Ramos (cell line): ENCODE measurements around the gene FANCM.
"Not testable (repeated sequence)": the region's sequence is repeated elsewhere in the genome, so short reads cannot be mapped to it uniquely, and the experiment has no call there.

Experiments
- in situ Hi-C: fragments of 300-500 bp; cut with MboI; formaldehyde crosslinking; loops from one replicate; pipeline ENCODE4 v1.14.3; 2022; ENCODE audit warnings: low sequenced_read_pairs; ENCODE audit not compliant: unreplicated experiment

The FANCM gene

DNA sequence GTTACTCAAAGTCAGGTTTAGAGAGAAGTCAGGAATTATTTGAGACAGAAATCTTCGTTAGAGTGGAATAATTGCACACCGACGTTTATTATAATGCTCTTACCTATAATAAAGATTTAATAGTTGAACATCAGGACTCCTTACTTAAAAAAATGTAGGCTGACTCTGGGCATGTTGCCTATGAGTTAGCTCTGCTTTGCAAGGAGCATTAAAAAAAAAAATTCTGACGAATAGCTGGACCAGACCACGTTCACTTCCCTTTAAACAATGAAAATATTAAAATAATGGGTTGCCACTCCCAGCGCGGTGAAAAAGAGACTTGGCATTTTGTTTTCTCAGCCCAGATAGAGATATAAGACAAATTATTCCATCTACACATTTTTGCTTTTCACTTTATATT is 574 bp upstream of the FANCM start:
- in situ Hi-C loops, result no loop called here

DNA sequence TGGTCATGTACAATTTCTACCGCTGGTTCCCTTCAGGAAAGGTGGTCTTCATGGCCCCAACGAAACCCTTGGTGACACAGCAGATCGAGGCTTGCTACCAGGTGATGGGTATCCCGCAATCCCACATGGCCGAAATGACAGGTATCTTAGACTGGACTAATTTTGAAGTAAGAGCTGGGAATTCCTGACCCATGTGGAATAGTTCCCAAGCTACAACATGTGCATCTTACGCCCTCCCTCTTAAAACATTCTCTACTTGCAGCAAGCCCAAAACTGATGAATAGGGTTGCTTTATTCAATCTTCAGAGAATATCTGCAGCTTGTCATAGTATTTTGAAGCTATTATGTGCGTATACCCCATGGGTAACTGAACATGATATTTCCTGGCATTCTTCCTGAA is 669 bp downstream of the FANCM start:
- in situ Hi-C loops, result no loop called here

DNA sequence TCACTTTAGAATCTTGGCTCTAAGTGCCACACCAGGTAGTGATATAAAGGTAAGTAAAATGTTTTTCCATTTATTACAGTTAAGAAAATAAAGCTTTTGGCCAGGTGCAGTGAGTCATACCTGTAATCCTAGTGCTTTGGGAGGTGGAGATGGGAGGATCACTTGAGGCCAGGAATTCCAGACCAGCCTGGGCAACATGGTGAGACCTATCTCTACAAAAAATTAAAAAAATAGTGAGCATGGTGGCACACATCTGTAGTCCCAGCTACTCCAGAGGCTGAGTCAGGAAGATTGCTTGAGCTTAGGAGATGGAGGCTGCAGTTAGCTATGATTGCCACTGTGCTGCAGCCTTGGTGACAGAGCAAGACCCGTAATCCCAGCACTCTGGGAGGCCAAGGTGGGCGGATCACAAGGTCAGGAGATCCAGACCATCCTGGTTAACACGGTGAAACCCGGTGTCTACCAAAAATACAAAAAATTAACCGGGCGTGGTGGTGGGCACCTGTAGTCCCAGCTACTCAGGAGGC is 5.0 kb downstream of the FANCM start:
- in situ Hi-C loops, result no loop called here

DNA sequence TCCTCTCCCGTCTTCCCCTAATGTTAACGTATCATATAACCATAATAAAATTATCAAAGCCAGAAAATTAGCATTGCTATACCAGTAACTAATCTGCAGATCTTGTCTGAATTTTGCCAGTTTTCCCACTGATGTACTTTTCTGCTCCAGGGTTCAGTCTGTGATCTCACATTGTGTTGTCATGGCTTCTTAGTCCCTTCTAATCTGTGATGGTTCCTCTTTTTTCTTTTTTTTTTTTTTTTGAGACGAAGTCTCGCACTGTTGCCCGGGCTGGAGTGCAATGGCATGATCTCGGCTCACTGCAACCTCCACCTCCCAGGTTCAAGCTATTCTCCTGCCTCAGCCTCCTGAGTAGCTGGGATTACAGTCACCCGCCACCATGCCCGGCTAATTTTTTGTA is 6.4 kb downstream of the FANCM start:
- in situ Hi-C loops, result not testable (repeated sequence)

DNA sequence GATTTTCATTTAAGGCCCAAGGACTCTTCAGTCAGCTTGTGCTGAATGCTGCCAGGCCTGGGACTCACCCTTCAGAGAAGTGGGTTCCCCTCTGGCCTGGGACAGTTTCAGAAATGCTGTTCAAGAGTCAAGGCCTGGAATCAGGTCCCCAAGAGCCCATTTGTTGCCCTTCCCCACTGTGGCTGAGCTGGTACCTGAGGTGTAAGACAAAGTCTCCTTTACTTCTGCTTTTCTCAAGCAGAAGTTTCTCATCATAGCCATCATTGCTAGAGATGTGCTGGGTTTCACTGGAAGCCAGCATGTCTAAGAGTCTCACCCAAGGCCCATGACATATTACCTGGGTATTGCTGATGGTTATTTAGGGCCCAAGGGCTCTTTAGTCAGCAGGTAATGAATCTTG is 8.9 kb downstream of the FANCM start:
- in situ Hi-C loops, result no loop called here

DNA sequence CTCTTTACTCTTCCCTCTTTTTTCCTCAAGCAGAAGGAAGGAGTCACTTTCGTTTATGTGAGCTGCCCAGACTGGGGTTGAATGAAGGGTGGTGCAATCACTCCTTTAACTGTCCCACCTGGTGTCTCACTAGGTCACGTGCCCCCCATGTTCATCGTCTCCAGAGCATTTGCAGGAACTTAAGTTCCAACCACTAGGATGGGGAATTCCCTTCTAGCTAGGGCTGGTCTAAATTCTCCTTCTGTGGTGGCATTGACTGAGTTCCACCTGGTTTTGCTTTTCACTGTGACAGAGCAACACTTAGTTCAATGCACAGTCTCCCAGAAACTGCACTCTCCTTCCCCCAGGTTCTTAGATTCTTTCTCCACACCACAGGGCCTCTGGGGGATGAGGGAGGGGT is 9.5 kb downstream of the FANCM start:
- in situ Hi-C loops, result no loop called here

DNA sequence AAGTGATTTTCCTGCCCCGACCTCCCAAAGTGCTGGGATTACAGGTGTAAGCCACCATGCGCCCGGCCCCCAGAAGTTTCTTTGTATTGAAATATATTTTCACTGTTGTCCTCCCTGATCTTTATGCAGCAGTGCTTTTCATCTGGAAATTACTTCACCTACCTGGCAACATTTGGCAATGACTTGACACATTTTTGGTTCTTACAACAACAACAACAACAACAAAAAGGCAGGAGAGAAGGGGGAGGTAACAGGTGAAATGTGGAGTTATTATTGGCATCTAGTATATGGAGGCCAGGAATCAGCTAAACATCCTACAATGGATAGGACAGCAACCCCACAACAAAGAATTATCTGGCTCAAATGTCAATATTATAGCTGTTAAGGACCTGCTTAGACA is 13.9 kb downstream of the FANCM start:
- in situ Hi-C loops, result no loop called here

DNA sequence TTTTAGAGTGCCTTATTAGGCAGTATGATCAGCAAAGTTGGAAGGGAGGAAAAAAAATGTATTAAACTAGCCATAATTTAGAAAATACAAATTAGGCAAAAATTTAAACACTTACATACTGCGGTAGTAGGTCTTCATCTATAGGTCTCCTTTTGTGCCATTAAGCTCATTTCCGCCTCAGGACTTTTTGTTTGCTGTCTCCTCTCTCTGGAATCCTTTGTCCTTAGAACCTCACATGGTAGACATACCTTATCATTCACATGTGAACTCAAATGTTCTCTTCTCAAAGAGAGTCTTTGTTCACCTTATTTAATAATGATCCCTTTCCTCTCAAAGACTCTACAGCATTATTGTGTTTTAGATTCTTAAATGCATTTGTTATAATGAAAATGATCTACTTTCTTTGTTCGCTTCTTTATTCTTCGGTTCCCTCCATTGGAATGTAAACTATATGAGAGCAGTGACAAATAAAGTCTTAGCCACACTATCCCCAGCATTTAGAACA is 14.7 kb downstream of the FANCM start:
- in situ Hi-C loops, result no loop called here

DNA sequence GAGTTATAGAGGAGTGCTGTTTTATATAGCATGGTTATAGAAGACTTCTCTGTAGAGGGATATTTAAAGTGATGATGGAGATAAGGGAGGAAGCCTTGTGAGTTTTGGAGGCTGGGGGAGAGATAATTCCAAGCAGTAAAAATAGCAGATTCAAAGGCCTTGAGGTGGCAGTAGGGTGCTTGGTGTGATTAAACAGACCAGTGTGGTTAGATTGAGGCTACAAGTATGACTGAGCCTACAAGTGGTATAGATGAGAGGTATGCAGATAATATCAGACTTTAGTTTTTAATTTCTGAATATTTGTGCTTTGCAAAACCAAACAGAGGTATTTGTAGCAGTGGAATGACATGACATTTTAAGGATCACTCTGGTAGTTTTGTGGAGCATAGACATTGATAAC is 20.3 kb downstream of the FANCM start:
- in situ Hi-C loops, result no loop called here

DNA sequence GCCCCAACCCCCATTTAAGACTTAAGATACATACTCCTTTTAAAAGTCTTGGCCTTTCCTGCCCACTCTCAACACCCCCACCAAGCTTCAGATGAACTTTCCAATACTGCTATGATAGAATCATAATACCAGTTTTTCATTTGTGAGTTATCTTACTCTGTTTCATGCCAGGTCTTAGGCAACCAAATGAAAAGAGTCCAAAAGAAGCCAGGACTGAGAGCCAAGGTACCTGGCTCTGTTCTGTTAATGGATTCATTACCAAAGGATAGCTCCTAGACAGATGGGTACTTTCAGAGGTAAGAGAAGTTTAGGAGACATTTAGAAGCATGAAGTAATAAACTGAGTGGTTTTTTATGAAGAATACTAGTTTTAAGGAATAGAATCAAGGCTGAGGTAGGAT is 34.2 kb downstream of the FANCM start:
- in situ Hi-C loops, result no loop called here

DNA sequence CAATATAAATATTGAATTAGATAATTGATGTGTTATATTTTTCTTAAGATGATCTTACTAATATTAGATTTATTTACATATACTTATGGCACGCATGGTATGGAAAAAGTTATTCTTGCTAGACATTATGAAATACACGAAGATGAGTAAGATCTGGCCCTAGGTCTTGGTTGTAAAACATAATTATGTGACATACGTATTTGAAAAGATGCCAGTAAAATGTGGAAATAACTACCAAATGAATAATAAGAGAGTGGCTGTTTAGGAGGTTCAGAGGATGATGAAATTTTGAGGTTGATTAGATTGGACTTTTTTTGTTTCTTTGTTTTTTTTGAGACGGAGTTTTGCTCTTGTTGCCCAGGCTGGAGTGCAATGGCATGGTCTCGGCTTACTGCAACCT is 41.3 kb downstream of the FANCM start:
- in situ Hi-C loops, result no loop called here

DNA sequence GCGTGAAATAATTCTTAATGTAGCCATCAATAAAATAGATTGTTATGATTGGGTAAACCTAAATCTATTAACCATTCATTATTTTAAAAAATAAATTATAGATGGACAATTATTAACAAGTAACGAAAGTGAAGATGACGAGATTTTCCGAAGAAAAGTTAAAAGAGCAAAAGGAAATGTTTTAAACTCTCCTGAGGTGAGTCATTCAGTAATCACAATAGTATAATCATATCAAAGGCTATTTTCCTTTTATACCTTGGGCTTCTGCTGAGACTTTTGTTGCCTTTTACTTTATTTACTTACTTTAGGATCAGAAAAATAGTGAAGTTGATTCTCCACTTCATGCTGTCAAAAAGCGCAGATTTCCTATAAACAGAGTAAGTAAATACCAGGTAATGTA is 45.6 kb downstream of the FANCM start:
- in situ Hi-C loops, result no loop called here

DNA sequence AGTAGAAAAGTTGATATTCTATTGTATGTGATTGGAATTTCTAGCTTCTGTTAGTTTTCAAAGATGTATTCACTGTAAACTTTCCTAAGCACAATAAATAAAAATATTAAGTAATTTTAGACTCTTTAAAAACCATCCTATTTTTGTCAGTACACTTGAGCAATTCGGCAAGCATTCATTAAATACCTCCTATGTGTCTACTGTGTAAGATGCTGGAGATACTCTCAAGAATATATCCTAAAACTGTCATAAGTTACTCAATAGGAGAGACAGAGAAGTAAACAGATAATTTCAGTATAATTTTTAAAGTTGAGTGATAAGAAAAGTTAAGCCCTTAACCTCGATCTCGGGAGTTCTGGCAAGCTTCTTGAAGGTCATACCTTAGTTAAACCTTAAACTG is 46.1 kb downstream of the FANCM start:
- in situ Hi-C loops, result no loop called here

DNA sequence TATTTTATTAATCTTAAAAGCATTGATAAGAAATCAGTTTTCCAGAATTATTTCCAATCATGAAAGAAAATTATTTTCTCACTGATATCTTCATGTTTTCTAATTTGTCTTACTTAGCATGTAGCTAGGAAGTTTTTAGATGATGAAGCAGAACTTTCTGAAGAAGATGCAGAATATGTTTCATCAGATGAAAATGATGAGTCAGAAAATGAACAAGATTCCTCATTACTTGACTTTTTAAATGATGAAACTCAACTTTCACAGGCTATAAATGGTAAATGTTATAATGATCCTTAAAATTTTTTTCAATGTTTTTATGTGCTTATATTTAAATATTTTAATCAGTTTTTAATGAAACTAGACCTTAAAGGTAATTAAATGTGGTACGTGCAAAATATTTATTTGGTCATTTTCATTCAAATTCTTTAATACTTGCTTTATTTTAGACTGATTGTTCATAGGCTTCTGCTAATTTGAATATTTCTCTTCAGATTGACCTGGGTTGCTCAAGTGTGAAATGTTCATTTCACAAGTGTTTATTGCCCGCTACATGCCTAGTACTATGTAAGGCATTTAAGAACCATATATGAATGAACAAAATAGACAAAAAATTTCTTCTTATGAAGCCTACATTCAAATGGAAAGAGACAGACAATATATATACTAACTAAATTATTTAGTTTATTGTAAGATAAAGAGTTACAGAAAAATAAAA is 49.5 kb downstream of the FANCM start:
- in situ Hi-C loops, result no loop called here

DNA sequence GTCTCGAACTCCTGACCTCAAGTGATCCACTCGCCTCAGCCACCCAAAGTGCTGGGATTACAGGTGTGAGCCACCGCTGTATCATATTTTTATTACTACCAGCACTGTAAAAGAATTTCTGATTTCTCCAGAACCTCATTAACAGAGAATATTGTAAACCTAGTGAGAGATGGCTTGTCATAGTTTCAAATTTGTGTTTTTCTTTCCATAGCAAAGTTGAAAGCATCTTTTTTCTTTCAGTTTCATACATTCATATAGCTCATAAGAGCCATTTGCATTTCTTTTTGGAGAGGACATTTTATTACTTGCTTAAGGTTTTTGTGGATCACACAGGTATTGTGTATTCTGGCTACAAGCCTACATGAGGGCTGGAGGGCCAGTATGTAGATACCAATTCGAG is 59.2 kb downstream of the FANCM start:
- in situ Hi-C loops, result no loop called here

DNA sequence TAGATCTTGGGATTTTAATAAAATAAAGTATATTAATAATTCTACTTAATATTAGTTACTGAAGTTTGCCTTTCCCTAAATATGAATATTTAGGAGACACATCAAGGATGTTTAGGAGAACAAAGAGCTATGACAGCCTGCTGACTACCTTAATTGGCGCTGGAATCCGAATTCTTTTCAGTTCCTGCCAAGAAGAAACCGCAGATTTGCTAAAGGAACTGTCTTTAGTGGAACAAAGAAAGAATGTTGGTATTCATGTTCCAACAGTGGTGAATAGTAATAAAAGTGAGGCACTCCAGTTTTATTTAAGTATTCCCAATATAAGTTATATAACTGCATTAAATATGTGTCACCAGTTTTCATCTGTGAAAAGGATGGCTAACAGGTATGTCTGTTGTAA is 62.8 kb downstream of the FANCM start:
- in situ Hi-C loops, result no loop called here

DNA sequence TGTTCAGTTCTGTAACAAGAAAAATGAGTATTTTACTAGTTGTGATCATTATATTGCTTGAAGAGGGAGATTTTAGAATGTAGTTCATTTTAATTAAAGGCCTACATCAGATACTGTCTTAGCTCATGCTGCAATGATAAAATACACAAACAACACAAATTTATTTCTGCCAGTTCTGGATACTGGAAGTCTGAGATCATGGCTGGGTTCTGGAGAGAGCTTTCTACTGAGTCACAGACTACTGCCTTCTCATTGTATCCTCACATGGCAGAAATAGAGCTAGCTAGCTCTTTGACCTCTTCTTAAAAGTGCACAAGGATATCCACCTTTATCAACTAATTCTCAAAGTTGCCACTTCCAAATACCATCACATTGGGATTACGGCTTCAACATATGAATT is 63.5 kb downstream of the FANCM start:
- in situ Hi-C loops, result no loop called here

DNA sequence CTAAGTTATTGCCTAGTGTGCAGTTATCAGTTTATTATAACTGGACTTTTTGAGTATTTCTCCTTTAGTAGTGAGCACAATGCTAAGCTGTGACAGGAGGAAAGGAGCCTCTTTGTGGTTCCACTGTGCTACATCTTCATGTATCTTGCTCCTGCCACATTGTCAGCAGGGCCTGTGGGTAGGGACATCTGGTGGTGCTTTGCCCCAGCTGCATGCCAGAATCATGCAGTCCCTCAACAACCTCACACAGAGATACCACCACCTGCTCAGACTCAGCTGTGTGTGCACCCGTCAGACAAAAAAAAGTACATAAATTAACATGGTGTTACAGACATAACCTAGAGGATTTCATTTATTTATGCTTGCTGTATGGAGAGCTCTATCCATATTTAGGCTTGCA is 66.2 kb downstream of the FANCM start:
- in situ Hi-C loops, result no loop called here

DNA sequence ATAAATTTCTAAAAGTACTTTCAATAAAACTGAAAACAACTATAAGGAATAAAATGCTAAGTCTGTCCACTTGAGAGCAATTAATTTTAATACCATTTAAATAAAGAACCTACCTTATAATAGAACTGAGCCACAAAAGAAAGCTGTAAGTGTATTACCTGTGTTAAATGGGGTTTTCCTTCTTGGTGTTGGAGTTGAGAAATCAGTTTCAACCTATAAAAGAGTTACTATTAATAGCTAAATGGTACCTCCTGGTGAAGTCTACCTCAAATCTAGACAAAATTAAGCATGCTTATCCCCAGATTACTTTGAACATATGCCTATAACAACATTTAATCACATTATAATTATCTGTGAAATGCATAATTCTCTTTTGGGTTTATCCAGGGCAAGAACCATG is 68.5 kb downstream of the FANCM start:
- in situ Hi-C loops, result no loop called here

DNA sequence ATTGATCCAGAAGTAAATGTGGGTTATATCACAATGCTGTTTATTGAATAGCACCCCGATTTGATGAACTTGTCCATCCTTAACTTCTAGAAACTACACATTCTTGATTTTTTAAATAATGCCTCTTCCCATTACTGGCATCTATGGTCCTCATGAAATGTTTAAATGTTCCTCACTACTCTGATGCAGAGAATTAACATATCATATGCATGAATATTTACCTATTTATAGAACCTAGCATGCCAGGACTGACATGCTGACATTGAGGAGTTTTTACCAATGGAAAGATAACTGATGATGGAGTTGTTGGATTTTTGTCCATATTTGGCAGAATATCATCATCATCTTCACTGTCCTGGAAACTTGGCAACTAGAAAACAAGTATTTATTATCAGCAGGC is 74.4 kb downstream of the FANCM start:
- in situ Hi-C loops, result no loop called here

DNA sequence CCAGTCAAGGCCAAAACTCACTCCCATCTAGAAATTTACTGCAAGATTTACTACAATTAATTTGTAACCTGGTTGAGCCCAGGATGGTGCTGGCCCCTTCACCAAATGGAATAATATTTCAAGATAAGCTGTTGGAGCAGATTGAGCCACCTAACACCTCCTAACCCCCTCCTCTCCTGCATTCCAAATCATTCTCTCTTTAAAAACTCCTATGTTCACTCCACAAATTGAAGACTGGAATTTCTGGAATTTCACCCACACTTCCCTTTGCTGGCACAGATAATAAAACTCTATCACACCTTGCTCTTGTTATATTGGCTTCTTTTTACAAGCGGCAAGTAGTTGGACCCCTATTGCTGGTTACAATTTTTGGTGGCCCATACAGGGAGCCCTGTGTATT is 75.6 kb downstream of the FANCM start:
- in situ Hi-C loops, result no loop called here

DNA sequence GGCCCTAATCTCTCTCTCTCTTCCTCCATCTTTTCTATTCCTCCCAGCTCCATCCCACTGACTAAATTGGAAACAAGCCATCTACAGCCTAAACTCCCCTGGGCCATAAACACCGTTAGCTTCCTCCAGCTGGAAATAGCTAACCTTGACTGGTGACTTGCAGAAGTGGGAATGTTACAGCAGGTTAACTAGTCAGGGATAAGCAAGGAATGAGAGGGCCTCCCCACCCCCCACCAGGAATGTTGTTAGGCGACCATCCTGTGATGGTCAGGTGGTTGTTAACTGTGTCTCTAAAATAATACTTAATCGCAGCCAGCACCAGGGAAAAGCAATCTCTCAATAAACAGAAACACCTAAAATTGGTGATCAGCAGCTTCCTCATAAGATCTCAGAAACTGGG is 76.5 kb downstream of the FANCM start:
- in situ Hi-C loops, result no loop called here
